Left lobe of liver (tissue), 1 donor: ENCODE data around the gene RAPGEF6. TPM values are rescaled to one million over a fixed set of nuclear protein-coding genes. Genes with fewer than 3 reads are reported as not detected.

ENCODE experiments used
- total RNA-seq: library from RNA; stranded (reverse); gene quantifications from one replicate; pipeline ENCODE4 v1.2.1, GENCODE V29; 2021
- donor health status: DM: no; HTN: yes; CAD: no.

RAPGEF6 gene
- total RNA-seq, 1 donor from 2014 or later: 3.9 TPM

Other genes starting within 250 kb of the RAPGEF6 start
- gene FNIP1, start 161.8 kb upstream of the RAPGEF6 start, total RNA-seq: 15.0 TPM